Stimulated activated CD4-positive, alpha-beta T cell treated with anti-CD3 and anti-CD28 coated beads, Interleukin-15, amount 100 ng/mL, for 48 hours (primary cell): ENCODE data around the gene AIPL1.
"Not testable (repeated sequence)": the region's sequence is repeated elsewhere in the genome, so short reads cannot be mapped to it uniquely, and the experiment has no call there.

ENCODE experiments used
- DNase-seq, 2 donors: peaks; one replicate each; pipeline ENCODE4 v3.0.0-alpha.2; 2020; ENCODE audit warnings: low read depth in 2 of 2

Gene AIPL1, protein sequence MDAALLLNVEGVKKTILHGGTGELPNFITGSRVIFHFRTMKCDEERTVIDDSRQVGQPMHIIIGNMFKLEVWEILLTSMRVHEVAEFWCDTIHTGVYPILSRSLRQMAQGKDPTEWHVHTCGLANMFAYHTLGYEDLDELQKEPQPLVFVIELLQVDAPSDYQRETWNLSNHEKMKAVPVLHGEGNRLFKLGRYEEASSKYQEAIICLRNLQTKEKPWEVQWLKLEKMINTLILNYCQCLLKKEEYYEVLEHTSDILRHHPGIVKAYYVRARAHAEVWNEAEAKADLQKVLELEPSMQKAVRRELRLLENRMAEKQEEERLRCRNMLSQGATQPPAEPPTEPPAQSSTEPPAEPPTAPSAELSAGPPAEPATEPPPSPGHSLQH

DNA sequence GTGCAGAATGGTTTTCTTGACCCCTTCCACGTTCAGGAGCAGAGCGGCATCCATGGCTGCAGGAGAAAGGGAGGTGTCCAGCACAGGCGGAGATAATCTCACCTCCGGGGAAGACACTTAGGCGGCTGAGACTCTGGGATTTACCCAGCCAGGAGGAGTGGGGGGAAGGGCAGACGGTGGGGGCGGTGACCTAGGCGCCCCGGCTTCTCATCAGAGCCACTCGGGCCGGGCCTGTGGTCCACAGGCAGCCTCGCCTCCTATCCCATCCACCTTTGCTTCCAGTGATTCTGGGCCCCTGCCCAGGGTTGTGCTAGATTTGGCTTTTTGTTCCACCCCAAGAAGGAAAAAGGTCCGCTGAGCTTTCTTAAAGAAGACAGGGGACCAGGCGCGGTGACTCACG, at the start of gene AIPL1:
TSS of gene AIPL1 (minus strand) at position 71 of the 400 bp plus-strand sequence. CDS start at position 54, 17 bp downstream.
- no peak for DNase-seq

DNA sequence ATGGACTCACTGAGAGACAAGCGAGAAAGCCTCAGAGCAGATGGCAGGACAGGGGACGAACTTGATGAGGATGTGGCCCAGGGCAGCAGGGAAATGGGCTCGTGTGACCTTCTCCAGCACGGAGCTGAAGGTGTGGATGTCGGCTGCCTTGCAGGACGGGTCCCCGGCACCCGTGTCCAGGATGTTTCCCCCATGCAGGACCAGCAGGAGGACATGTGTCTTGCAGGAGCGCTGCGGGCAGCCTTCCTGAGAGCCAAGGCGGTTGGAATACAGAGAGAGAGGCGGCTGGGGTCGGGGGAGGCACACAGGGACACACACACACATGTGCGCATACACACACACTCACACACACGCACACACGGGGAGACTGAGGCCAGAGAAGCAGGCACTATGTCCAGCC, 48.6 kb upstream of the AIPL1 start:
- DNase-seq = no peak

GRCh38 chr17:6482796-6483195, 47.9 kb upstream of the AIPL1 start:
- not testable (repeated sequence) for DNase-seq

DNA sequence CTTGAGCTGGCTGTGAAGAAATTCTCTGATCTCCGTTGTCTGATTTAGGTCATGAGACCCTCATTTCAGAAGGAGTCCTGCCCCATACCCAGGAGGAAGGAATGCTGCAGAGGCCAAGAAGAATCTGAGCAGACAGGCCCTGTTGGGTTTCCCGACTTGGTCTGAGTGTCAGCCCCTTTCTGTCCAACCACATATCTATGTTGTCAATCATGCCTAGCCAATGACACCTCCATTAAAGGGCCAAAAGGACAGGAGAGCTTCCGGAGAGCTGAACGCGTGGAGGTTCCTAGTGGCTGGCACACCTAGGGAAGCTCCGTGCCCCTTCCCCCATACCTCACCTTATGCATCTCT, 47.2 kb upstream of the AIPL1 start:
- no peak for DNase-seq

- DNase-seq = no peak
Measured at GRCh38 chr17:6480303-6480675, 45.4 kb upstream of the AIPL1 start.

DNA sequence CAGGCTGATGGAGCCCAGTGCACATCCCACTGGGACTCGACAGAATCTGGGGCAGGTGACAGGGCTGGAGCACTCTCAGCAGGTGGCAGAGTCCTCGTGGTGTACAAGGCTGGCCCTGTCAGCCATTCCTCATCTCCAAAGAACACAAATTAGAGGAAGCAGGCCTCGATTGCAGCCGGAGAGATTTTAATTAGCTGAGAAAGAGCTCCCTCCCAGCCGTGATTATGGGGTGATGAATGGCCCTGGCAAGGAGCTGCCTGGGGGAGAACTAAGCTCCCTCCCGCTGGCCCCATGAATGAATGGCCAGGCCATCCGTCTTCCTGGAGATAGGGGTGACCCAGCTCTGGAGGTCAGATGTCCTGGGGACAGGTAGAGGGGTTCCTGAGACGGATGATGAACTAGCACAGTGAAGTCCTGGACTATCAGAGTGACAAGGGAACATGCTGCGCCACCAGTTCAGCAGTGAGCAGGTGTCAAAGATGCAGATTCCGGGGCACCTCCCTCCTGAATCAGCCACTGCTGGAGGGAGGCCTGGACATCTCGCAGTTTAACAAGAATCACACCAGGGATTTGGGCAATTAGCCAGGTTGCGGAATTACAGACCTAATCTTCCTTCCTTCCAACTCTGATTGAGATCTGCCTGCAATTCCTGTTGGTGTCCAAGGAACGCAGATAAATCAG, 44.8 kb upstream of the AIPL1 start:
- no peak for DNase-seq

DNA sequence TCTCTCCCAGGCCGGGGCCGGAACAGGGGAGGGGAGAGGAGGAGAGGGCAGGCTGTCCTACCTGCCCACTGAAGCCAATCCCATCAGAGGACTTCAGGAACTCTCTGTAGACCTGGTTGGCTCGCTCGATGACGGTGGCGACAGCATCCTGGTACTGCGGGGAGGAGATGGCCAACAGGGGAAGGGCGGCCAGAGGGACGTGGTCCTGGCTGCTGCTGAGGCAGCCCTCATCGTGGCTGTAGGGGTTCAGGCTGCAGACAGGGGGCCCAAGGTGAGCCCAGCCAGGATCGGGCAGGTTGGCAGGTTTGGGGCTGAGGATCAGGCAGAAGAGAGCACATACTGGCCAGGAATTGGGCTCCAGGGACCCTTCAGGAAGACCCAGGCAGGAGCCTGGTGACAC, 43.6 kb upstream of the AIPL1 start:
- DNase-seq = no peak

GRCh38 chr17:6477831-6478383, 43.0 kb upstream of the AIPL1 start:
- DNase-seq = no peak

- no peak for DNase-seq
Measured at GRCh38 chr17:6476810-6477179, 41.9 kb upstream of the AIPL1 start.

- no peak for DNase-seq
Measured at GRCh38 chr17:6476076-6476809, 41.3 kb upstream of the AIPL1 start.

DNA sequence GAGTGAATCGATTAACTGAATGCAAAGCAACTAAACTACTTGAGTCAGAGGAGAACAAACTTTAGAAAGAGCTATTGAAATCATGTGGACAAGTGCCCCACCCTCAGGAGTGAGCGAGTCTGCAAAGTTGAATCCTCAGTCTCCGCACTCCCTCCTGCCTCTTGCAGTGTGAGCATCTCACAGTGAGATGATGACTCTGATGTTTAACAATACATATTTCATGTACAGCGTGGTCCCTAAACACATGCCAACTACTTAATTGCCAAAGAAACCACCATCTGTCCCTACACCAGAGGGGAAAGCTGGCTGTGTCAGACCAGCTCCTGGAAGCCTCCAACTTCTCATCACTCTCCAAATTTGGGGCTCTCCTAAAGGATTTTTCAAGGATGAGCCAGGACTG, 40.5 kb upstream of the AIPL1 start:
- DNase-seq = no peak

- DNase-seq = no peak
Measured at GRCh38 chr17:6474906-6475305, 40.0 kb upstream of the AIPL1 start.

DNA sequence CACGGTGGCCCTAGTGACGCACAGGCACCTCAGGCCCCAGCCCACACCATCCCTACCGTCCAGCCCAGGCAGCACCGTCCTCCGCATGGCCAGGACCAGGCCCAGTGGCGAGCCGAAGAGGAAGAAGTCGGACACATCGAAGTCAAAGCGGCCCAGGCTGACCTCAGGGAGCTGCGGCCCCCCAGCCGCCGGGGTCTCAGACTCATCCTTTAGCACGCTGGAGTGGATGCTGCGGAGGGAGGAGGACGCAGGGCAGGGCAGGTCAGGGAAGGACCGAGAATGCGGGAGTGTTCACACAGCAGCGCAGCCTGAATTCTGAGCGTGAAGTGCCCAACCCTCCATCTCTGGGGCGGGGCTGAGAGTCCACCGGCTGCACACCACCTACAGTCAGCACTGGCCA, 39.5 kb upstream of the AIPL1 start:
- DNase-seq = no peak

DNA sequence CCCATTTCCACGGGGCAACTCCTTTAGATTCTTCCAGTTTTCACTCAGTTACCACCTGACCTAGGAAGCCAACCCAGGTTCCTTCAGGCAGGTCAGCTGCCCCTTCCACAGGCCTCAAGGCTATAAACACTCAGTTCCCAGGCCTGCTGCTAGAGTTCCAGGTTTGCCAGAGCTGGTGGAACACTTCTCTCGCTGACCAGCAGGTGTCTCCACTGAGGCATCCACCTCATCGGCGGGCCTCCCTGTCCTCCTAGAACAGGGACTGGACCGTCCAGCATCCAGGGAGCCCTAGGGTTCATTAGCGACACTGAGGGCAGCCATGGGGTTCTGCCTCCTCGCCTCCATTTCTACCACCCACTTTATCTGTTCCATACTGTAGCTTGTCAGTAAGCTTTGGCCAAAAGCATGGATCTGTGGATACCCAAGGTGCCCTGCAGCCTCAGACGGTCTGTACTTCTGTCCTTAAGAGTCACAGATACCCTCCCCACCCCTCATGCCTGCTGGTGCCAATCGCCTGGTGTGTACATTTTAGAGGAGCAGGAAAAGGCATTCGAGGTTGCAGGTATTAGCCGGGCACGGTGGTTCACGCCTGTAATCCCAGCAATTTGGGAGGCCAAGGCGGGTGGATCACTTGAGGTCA, 38.3 kb upstream of the AIPL1 start:
- DNase-seq = peak; percentile 41 to 52

- no peak for DNase-seq
Measured at GRCh38 chr17:6472517-6472916, 37.6 kb upstream of the AIPL1 start.

- no peak for DNase-seq
Measured at GRCh38 chr17:6471531-6472465, 36.9 kb upstream of the AIPL1 start.

- DNase-seq = no peak
Measured at GRCh38 chr17:6470751-6471521, 36.0 kb upstream of the AIPL1 start.

DNA sequence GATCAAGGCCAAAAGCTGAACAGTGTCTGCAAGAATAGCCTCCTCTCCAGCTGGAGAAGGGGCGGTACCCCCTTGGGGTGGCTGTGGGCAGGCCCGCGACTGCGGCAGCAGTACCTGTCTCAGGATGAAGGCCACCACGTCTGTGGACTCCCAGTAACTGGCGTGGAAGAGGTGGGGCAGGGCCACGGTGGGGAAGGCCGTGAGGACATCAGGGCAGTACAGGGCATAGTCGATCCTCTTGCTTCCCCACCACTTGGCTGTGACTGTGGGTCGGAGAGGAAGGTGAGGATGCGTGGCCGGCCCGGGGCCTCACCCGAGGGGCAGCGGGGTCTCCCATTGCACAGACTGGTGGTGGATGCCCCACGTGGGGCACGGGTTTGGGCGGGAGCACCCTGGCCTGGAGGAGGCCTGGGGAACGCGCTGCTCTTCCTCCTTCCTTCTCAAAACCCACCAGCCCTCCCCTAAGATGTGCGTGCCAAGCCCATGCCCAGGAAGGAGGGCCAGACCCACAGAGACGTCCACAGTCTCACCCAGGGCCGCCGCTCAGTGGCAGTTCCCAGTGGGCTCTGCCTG, 35.3 kb upstream of the AIPL1 start:
- DNase-seq = no peak

GRCh38 chr17:6468051-6468790, 33.3 kb upstream of the AIPL1 start:
- no peak for DNase-seq
